ENCODE results near the gene TSPAN18.

DNA sequence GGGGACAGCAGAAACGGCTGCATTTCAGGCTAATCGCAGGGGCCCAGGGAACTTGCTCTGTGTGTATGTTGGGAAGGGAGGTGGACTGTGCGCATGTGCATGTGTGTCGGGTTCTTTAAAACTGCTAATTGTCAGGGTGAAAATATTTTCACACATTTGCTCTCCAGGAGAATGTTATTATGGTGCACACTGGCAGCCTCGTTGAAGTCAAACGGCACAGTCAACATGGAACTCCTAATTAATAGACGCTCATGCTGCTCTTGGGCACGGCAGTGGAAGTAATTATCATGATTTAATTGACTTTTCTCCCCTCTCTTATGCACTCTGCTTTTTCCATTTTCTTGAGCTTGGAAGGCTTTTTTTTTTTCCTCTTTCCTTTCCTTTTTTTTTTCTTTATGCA is 92.6 kb downstream of the TSPAN18 start:
- TF ChIP-seq, protein P1, sequence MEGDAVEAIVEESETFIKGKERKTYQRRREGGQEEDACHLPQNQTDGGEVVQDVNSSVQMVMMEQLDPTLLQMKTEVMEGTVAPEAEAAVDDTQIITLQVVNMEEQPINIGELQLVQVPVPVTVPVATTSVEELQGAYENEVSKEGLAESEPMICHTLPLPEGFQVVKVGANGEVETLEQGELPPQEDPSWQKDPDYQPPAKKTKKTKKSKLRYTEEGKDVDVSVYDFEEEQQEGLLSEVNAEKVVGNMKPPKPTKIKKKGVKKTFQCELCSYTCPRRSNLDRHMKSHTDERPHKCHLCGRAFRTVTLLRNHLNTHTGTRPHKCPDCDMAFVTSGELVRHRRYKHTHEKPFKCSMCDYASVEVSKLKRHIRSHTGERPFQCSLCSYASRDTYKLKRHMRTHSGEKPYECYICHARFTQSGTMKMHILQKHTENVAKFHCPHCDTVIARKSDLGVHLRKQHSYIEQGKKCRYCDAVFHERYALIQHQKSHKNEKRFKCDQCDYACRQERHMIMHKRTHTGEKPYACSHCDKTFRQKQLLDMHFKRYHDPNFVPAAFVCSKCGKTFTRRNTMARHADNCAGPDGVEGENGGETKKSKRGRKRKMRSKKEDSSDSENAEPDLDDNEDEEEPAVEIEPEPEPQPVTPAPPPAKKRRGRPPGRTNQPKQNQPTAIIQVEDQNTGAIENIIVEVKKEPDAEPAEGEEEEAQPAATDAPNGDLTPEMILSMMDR (IDR thresholded peaks at IDR 0.05): no peak
- TF ChIP-seq POLR2A (IDR thresholded peaks at IDR 0.05): no peak

Data from transverse colon (tissue), 3 donors.